ENCODE measurements around the gene TIMM22. TPM values are rescaled to one million over a fixed set of nuclear protein-coding genes. Genes with fewer than 3 reads are reported as not detected.

Gene TIMM22
- total and polyA plus RNA-seq, 2 donors (not counting 3 experiments of a cell fraction or from before 2014, with no cell fraction given) = 19.0 to 19.6 TPM

Small RNA genes within 50 kb of the gene (microRNA-seq; reads per million reads assigned to microRNA genes)
- not detected for gene MIR3183 (ENCODE audit: borderline number of aligned reads, borderline replicate concordance)

Small RNA genes within 50 kb of the gene (small RNA-seq; reads per million reads assigned to genes)
- gene MIR3183 (ENCODE audit: insufficient read depth, insufficient read length, low read depth, low replicate concordance) = not detected

Other genes starting within 250 kb of the TIMM22 start
- 29.1 and 29.9 TPM in 2 replicates for gene GEMIN4, start 244.9 kb upstream of the TIMM22 start, total RNA-seq
- 23.5 and 24.1 TPM in 2 replicates for gene GEMIN4, start 244.9 kb upstream of the TIMM22 start, polyA plus RNA-seq
- gene GLOD4, start 214.8 kb upstream of the TIMM22 start, total RNA-seq = 81.8 and 84.2 TPM in 2 replicates
- 26.6 and 41.3 TPM in 2 replicates for gene GLOD4, start 214.8 kb upstream of the TIMM22 start, polyA plus RNA-seq
- 19.0 and 19.2 TPM in 2 replicates for gene MRM3, start 214.8 kb upstream of the TIMM22 start, total RNA-seq
- gene MRM3, start 214.8 kb upstream of the TIMM22 start, polyA plus RNA-seq = 12.5 and 17.1 TPM in 2 replicates
- 58.9 and 77.3 TPM in 2 replicates for gene NXN, start 17.4 kb upstream of the TIMM22 start, total RNA-seq
- 69.5 and 79.0 TPM in 2 replicates for gene NXN, start 17.4 kb upstream of the TIMM22 start, polyA plus RNA-seq
- gene ABR, start 182.9 kb downstream of the TIMM22 start, total RNA-seq = 78.9 and 96.8 TPM in 2 replicates
- gene ABR, start 182.9 kb downstream of the TIMM22 start, polyA plus RNA-seq = 83.5 and 92.1 TPM in 2 replicates